NCI-H345 (cell line): ENCODE results near the gene MCHR1.

ENCODE experiments used
- DNase-seq: peaks from one replicate; lab custom pipeline; 2025; lab: John Stamatoyannopoulos, UW

MCHR1 gene, protein sequence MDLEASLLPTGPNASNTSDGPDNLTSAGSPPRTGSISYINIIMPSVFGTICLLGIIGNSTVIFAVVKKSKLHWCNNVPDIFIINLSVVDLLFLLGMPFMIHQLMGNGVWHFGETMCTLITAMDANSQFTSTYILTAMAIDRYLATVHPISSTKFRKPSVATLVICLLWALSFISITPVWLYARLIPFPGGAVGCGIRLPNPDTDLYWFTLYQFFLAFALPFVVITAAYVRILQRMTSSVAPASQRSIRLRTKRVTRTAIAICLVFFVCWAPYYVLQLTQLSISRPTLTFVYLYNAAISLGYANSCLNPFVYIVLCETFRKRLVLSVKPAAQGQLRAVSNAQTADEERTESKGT

DNA sequence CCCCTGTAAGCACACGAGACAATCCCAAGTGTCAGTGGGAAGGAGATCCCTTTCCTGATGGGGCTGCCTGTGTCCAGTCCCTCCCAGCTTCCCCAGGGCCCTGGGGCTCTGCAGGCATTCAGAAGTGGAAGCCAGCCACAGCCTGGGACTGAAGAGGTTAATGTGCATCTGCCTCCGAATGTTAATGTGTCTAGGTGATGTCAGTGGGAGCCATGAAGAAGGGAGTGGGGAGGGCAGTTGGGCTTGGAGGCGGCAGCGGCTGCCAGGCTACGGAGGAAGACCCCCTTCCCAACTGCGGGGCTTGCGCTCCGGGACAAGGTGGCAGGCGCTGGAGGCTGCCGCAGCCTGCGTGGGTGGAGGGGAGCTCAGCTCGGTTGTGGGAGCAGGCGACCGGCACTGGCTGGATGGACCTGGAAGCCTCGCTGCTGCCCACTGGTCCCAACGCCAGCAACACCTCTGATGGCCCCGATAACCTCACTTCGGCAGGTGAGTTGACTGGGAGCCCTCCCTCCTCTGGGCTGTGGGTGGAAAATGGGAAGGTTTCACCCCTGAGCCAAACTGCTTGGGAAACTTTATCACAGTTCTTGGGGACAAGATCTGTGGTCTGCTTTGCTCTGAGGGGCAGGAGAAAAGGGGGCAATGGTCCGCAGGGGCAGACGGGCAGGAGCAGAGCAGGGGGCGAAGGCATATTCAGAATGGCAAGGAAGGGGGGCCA lies at the start of gene MCHR1:
Gene MCHR1 (plus strand): TSS at position 236 of the 715 bp plus-strand sequence. CDS start 169 bp downstream, at position 405.
- DNase-seq = no peak

DNA sequence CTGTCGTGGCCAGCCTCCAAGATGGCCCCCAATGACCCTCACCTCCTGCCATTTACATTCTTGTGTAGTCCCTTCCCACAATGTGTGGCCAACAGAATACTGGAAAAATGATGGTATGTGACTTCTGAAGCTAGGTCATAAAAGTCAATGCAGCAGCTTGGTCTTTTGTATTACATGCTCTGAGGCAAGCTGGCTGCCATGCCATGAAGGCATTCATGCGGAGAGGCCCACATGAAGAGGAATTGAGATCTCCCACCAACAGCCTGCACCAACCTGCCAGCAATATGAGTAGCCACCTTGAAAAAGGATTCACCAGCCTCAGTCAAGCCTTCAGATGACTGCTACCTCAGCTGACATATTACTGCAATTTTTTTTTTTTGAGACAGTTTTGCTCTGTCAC lies 47.4 kb upstream of the MCHR1 start:
- no peak for DNase-seq

DNA sequence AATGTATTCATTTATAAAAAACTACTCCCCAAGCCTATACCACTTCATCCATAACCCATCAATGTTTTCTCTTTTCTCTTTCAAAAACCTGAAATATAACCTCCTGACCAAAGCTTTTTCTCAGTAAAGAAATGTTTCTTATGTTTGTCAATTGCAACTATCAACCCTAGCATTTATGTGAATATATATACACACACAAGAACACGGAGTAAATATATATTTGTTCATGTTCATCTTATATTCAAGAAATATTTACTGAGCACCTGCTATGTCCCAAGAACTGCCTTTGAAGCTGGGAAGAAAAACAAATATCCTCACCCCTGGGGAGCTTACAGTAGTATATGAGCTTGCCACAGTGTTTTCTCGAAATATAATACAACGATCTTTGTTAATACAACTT lies 46.2 kb upstream of the MCHR1 start:
- DNase-seq = no peak

DNA sequence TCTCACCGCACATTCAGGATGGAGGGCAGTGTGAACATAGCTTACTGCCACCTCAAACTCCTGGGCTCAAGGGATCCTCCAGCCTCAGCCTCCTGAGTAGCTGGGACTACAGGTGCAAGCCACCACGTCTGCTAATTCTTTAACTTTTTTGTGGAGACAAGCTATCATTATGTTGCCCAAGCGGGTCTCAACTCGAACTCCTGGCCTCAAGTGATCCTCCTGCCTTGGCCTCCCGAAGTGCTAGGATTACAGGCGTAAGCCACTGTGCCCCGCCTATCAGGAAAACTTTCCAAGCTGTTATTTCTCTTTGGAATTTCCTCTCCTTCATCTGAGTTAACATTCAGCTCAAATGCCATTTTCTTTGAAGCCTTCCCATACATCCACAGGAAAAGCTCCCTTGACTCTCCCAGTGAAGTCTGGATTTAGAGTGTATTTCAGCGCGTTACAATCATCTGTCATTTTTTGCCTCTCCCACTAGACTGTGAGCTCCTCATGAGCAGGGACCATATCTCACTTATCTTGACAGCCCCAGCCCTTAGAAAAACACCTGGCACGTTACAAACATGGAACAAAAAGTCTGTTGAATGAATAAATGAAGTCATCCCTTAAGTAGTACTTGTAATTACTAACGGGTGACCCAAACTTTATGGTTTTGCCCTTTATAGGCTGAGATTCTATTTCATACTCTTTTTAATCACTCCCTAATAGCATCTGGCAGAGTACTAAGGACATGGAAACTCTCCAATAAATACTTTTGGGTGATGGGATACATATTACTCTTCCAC lies 45.0 kb upstream of the MCHR1 start:
- no peak for DNase-seq

DNA sequence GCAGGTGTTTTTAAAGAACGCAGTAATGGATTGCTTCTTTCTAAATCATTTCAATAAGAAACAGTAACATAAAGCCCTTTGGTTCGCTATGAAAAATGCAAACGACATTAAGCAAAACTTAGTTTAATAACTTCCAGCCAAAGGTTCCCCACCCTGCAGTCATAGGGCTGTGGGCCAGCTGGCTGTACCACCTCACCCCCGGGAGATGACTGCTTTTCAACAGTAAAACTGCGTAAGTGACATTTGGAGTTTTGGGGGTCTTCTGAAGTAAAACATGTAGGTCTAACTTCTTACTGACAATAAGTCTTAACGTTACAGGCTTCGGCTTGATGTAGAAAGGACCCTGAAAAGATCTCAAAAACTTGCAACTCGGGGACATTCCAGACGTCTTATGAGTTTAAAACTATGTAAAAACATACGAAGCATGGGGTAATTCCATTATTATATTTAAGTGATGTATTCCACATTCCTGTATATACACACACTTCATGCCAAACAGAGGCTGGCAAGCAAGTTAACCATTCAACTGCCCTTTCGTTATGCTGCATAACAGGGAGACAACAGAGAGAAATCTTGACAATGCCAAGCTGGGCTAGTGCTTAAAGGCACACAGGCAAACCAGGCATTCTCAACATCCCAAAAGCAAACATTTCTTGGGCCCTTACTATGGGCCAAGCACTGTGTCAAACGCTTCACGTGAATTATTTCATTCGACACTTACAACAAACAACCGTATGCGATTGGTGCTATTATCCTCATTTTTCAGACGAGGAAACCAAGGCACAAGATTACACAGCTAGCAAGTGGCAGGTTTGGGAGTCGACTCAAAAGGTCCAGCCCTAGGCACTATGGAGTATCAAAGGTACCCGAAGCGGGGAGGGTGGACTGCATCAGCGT lies 44.0 kb upstream of the MCHR1 start:
- no peak for DNase-seq

DNA sequence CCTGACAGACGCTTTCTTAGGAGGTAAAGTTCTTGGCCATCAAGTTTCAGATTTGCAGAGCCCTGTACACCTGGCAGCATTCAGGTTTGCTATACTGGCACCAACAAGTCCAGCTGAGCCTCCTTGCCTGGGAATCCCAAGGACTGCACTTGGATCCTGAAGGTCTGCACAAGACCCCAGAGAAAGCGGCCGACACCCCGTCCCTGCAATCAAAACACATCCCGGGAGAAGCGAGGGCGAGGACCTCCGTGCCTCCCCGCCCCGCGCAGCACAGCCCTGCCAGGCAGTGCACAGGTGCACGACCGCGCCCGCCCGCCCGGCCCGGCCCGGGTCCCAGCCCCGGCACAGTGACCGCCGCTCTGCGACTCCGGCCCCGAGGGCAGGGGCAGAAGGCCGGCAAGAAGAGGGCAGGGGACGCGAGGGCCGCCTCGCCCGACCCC lies 43.3 kb upstream of the MCHR1 start:
- DNase-seq = no peak

DNA sequence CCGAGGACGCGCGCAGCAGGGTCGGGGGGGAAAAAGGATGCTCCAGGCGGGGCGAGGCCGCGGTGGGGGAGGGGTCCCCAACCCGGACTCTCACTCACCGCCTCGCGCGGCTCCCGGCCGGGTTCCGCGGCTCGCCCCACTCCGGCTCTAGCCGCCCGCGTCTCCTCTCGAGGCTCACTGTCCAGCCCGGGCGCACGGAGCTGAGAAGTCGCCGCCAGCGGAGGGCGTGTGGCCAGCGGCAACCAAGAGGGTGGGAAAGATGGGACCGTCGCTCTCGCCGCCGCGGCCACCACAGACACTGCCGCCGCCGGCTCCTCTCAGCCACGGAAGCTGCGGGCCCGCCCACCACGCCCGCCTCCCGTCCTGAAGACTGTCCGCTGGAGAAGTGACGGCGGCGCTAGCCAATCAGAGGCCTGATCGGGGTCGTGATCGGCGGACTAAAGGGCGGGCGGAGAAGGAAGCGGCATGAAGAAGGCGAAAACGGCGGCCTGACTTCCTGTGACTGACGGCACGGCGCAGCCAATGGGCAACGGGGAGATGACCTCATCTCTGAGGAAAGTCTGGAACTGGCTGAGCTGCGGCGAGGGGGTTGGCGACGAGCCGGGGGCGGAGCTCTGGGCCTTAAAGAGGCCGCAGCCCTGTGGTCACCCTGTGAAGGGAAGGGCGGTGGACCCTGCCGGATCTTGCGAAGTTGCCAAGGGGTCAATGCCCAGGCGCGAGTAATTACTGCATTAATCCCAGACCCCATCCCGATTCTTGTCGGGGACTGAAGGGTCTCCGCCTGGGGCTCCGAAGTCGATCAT lies 42.7 kb upstream of the MCHR1 start, which contains the start of gene MRTFA:
Gene MRTFA (minus strand): TSS at position 340 of the 803 bp plus-strand sequence.
- DNase-seq = peak; percentile 97

DNA sequence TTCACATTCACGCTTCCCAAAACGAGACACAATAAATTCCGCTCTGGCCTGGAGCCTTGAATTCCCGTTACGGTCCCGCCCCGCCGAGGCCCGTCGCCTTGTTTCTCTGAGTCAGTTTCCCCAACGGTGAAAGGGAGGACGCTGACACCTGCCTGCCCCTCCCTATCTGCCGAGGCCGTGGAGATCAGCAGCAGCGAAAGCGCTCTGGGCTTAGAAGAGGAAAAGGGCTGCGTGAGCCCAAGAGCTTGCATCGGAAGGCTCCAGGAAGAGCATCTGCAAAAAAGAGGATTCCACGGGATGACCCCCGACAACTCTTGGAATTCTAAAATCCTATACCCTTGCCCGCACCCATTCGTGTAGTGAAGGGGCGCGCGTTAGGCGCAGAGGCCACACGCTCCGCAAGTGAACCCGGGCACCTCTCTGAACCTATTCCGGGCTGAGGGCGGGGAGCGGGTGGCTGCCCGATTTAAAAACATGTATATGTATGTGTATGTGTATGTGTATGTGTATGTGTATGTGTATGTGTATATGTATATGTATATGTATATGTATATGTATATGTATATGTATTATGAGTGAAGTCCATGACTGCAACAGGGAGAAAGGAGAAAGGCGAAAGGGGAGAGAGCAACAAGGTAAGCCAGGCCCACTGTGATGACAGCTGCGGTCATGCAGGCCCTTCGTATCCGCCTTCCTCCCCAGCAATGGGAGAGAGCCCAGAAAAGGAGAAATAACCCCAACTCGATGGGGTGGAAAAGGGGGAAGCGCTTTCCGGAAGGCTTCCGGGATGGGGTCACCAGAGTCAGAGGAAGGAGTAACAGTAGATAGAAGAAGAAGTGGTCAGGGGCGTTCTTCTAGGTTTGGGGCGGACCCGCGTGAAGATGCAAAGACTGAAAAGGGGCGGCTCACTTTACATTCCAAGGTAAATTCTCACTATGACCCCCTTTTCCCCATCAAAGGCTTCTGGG lies 41.8 kb upstream of the MCHR1 start:
- peak; percentile 37 for DNase-seq

DNA sequence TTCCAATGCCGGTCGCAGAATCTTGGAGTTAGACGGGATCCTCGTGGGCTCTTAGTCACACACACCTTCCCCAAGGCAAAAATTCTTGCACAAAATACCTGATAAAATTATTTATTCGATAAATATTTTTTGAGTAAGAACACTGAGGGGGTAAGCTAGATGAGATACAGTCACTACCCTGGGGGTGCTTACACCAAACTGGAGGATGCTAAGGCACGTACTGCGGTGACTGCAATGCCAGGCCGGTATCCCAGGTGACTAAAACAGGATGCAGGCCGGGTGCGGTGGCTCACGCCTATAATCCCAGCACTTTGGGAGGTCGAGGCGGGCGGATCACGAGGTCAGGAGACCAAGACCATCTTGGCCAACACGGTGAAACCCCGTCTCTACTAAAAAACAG lies 41.0 kb upstream of the MCHR1 start:
- DNase-seq = no peak

DNA sequence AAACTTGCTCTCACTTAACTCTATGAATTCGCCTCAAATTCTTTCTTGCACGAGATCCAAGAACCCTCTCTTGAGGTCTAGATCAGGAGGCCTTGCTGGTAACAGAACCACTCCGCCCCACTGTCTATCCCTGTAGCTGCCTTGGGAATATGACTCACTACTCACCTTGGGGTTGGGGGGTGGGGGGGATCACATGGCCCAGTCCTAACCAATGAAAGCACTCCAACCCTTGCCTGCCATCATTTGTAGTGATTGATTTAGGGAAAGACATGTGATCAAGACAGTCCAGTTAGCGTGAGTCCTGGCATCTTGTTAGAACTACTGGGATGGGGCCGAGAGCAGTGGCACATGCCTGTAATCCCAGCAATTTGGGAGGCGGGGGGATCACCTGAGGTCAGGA lies 38.0 kb upstream of the MCHR1 start:
- DNase-seq = no peak

DNA sequence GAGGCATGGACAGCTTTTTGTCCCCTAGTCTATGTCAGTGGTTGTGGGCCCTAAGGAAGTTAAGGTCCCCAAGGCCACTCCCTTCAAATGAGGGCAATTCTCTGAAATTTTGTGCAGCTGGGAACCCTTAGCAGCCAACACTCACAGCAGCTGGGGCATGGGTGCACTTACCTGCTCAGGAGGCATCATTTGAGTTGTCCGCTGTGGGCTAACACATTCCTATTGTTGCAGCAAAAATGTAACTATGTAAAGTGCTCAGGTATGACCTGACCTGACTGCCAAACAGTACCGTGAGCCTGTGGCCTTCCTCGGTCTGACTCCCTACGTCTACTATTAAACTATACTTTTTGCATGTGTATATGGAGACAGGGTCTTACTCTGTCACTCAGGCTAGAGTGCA lies 37.0 kb upstream of the MCHR1 start:
- DNase-seq = no peak

DNA sequence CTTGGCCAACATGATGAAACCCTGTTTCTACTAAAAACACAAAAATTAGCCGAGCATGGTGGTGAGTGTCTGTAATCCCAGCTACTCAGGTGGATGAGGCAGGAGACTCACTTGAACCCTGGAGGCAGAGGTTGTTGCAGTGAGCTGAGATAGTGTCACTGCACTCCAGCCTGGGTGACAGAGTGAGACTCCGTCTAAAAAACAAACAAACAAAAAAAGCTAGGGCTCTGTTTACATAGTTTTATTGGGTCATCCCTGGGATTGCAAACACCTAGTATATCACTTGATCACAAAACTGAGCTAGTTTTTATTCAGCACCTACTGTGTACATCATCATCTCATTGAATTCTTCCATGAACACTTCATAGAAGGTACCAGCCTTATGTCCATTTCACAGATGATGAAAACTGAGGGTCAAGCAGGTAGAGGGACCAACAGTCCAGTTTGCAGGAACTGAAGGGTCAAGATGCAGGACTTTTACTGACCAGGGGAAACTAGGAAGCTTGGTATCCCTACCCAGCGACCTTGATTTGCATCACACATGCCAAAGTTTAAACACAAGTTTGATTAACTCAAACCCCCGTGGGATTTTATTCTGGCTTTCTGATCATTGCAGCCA lies 33.6 kb upstream of the MCHR1 start:
- no peak for DNase-seq

DNA sequence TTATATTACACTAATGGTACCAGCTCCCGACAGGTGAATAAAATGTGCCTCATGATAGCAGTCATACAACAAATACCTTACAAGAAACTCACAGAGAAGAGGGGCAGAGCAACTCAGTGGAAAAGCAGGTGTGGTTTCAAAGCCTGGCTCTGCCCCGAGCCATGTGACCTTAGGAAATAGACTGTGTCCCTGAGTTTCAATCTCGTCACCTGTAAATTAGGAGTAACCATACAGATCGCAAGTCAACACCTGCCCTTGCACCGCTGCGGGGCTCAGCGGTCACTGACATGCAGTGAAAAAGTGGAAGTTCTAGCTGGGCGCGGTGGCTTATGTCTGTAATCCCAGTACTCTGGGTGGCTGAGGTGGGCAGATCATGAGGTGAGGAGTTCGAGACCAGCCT lies 30.9 kb upstream of the MCHR1 start:
- no peak for DNase-seq

DNA sequence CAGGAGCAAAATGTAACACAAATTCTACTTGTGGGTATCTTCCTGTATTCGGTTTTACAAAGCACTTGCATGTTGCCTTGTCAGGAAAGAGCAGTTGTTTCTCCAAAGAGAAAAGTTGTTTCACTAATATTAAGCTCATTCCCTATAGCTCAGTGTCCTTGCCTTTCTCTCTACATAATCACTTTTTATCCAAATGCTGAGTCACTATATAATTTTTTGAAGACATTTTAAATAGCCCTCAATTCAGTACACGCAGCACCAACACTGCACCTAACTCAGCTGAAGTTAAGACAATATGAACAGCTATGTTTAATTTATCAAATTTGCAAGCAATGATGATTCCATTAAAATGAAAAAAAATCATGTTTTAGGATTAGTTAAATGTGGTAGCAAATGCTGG lies 28.2 kb upstream of the MCHR1 start:
- DNase-seq = no peak

DNA sequence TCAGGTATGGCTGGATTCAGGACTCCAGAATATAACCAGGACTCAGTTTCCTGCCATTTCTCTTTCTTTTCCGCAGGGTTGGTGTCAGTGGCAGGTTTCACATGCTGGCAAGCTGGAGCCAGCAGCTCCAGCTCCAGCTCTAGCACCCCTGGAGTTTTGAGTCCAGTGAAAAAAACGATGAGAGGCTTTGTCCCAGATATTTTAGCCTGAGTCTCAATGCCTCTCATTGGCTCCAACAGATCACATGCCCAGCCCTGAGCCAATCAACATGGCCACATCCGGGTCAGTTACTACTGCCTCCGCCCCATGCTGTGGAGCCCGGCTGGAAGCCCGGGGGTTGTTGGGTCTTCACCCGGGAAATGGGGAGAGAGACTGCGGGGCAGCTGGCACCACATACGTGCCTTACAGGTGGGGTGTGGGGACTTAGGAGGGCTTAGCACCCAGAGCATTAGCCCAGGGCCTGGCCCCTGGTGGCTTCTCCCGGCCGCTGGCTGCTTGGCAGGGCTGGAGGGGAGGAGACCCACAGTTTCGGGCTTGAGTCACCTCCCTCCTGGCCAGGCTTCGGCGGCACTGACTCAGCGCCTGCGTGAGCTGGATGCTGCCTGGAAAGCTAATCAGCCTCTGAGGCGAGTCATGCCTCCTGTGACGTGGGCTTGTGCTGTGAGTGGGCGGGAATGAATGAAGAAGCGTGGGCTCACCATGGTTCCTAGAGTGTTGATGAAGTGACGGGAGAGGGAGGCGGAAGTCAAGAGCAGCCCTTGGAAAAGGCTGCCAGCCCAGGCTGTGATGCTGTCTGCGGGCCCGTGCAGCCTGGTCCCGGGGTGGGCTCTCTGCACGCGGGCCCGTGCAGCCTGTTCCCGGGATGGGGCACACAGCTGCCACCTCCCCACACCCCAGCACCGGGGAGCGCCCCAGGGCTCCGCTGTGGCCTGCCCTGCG lies 27.5 kb upstream of the MCHR1 start:
- DNase-seq = peak; percentile 94

DNA sequence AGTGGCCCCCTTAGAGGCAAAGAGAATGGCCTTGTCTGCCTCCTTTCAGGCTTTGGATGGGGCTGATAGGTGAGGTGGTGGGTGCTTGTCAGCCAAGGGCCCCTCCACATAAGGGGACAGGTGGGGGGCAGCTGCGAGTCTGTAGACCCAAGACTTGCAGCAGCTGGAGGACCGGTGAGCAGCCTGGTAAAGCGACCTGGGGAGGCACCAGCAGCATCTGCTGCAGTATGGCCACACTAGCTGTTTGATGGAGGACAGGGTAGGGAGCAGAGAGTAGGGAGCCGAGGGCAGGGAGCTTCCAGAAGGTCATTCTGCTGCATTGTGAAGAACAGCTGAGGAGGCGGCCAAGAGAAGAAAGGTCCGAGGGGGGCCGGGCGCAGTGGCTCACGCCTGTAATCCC lies 25.9 kb upstream of the MCHR1 start:
- no peak for DNase-seq

DNA sequence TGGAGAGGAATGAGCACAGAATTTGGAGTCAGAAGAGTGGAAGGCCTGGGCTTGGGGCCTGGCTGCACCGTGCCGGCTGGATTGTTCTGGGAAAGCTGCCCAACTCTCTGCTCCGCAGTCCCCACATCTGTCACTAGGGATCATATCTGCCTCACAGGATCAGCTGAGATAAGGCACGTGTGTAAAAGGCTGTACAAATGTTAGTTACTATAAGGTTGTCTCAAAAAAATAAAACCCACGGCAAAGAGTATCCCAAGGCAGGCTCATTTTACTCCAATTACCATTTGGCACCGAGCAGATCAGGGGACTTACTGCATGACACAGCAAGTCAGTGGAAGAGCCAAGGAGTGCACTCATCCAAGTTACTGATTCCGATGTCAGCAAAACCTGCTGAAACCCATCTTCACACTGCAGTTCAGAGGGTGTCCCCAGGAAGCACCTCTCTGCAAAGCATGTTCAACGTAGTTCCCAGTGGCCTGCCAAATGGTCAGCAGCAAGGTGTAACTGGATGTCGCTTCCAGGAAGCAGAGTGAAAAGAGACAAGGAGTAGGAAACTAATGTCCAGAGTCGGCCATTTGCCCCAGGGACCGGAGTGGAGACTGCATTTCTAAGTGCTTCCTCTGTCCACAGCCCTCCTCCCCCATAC lies 24.6 kb upstream of the MCHR1 start:
- no peak for DNase-seq
